Astrocyte (in vitro differentiated cells and primary cell): ENCODE measurements around the gene PYGM.

Experiments used
- CTCF ChIP-seq: IDR thresholded peaks from 2 replicates; pipeline ENCODE4 v1.5.1; 2011; ENCODE audit warnings: low read depth, mild to moderate bottlenecking, inconsistent platforms, low read length, moderate library complexity; ENCODE audit not compliant: insufficient read depth
- EZH2 ChIP-seq: IDR thresholded peaks from 2 replicates; pipeline ENCODE4 v1.6.1; 2012; ENCODE audit warnings: mild to moderate bottlenecking, low read length, inconsistent platforms; ENCODE audit not compliant: insufficient read depth

GRCh38 chr11:64736654-64737053 is 23.1 kb downstream of the PYGM start:
- TF ChIP-seq CTCF, result no peak
- no peak for TF ChIP-seq EZH2
